ENCODE measurements around the gene TLE5.

GRCh38 chr19:3027292-3027691 lies 35.0 kb downstream of the TLE5 start:
- TF ChIP-seq OSR1 (CRISPR knock-in tag; IDR thresholded peaks at IDR 0.05) (no peak), RARB (CRISPR knock-in tag; IDR thresholded peaks at IDR 0.05) (no peak)

Measured in SK-N-SH treated with all-trans-retinoic acid at 6 μM for 48 hours (cell line).